Heart left ventricle (tissue), 16 donors: Measurements from ENCODE around the gene ABLIM1. TPM values are rescaled to one million over a fixed set of nuclear protein-coding genes. Genes with fewer than 3 reads are reported as not detected.

ENCODE experiments used
- ATAC-seq, 4 donors: fragments of 200-7000 bp; cut with Tn5 transposase; one replicate each; pipeline ENCODE4 v1.9.1; 2020 to 2022; ENCODE audit warnings: moderate library complexity in 4 of 4, mild to moderate bottlenecking in 3 of 4, moderate number of reproducible peaks in 1 of 4
- DNase-seq, 5 donors: peaks; one replicate each; pipeline ENCODE4 v3.0.0-alpha.2; 2020
- H3K27ac ChIP-seq, 12 donors: fragments of 200-600 bp; sonication (generic) in 4 of 12; one replicate each; pipeline versions ENCODE4 v1.5.0 to v1.8.0; 2016 to 2022; ENCODE audit warnings: mild to moderate bottlenecking in 2 of 12
- H3K27me3 ChIP-seq, 9 donors: fragments of 200-600 bp; sonication (generic) in 2 of 9; one replicate each; pipeline versions ENCODE4 v1.5.1 to v1.8.0; 2016 to 2022; ENCODE audit warnings: mild to moderate bottlenecking in 3 of 9
- H3K36me3 ChIP-seq, 9 donors: fragments of 200-600 bp; sonication (generic) in 2 of 9; one replicate each; pipeline versions ENCODE4 v1.5.0 to v1.8.0; 2018 to 2022; ENCODE audit warnings: mild to moderate bottlenecking in 2 of 9
- H3K4me1 ChIP-seq, 12 donors: fragments of 200-600 bp; sonication (generic) in 4 of 12; one replicate each; pipeline versions ENCODE4 v1.5.0 to v1.8.0; 2016 to 2022; ENCODE audit warnings: mild to moderate bottlenecking in 3 of 12
- H3K4me3 ChIP-seq, 12 donors: fragments of 200-600 bp; sonication (generic) in 4 of 12; one replicate each; pipeline versions ENCODE4 v1.5.0 to v1.8.0; 2017 to 2022; ENCODE audit warnings: mild to moderate bottlenecking in 9 of 12, moderate library complexity in 4 of 12
- H3K9me3 ChIP-seq, 12 donors: fragments of 200-600 bp; sonication (generic) in 4 of 12; one replicate each; pipeline versions ENCODE4 v1.5.0 to v1.8.0; 2016 to 2022; ENCODE audit warnings: mild to moderate bottlenecking in 1 of 12
- CTCF ChIP-seq, 12 donors: fragments of 200-600 bp; sonication (generic) in 4 of 12; IDR thresholded peaks; one replicate each; pipeline versions ENCODE4 v1.5.0 to v1.8.0; 2018 to 2022; ENCODE audit warnings: antibody characterized with exemption in 12 of 12, mild to moderate bottlenecking in 5 of 12
- POLR2A ChIP-seq, 2 donors: fragments of 450-650 bp; IDR thresholded peaks; one replicate each; pipeline ENCODE4 v1.6.1; 2017; ENCODE audit warnings: antibody characterized with exemption in 2 of 2, mild to moderate bottlenecking in 2 of 2, moderate library complexity in 2 of 2
- WGBS, 4 donors: extraction: QIAGEN DNeasy Blood & Tissue Kit in 2 of 4; methylation state at CpG; one replicate each; pipeline versions ENCODE4 v1.1.5 to v1.1.7; 2013 to 2018; 5-methylcytosine and 5-hydroxymethylcytosine counted together
- intact Hi-C, 10 donors: fragments of 100-400 bp; cut with DNase I; formaldehyde crosslinking; loops; one replicate each; pipeline versions ENCODE4 v1.11.1 to v1.14.2; 2022
- polyA plus RNA-seq, 2 donors: library from polyadenylated mRNA; stranded (reverse); fragments of 200-250 nt; gene quantifications; one replicate each; pipeline ENCODE4 v1.2.3, GENCODE V29; 2013
- total RNA-seq, 9 donors: library from RNA; depleted of rRNA in 2 of 9; stranded (reverse); fragments of >200 nt in 2 of 9; fragmentation: NEBNext Ultra II Directional in 3 of 9; extraction: Animal tissue kit (Norgen Biotek cat#: 25700) in 3 of 9; gene quantifications; one replicate each; pipeline versions ENCODE4 v1.1.0 to v1.2.4, GENCODE V29; 2016 to 2023
- donor health status: ischemic (EF 13 %, LVEDD 7.1; RV severe dilation, severe dysfunction).
- donor health status: healthy with polysubstance abuse.
- donor health status: DM: no; HTN: yes; CAD: no.
- donor health status: DM: no; HTN: no; CAD: no.
- donor health status: ischemic (EF 25% LVEDD 6.9; RV normal size, moderate dysfunction).
- donor health status: ischemic (EF 25% LVEDD 5.7; RV mildly dilated, moderate dysfunction).
- donor health status: healthy.
- donor health status: DM: yes; HTN: yes; CAD: no.
- donor health status: ischemic (EF 35%, LVEDD 5.7; RV mildly dilated, moderate dysfunction).
- donor health status: nonischemic (EF 11% LVEDD 7.7; RV severe dilation, severe dysfunction).
- donor health status: DM: yes; HTN: yes; CAD: no.
- donor health status: PGD.
- donor health status: ischemic (EF 29% LVEDD 5.4; RV normal size, mild dysfunction).
- donor health status: nonischemic (EF 23%, LVEDD 6.1; RV moderate dilation, normal function).

The ABLIM1 gene
- total and polyA plus RNA-seq, 11 donors, result 242 to 713 (median 561) TPM

- ATAC-seq (peak; percentile 26 to 46 (median 40)), DNase-seq (peak in 2 of 5 donors; percentile 51 to 61)
- Histone ChIP-seq H3K27ac (peak overlapping the region; percentile 77 to 94 (median 85)), H3K4me1 (peaks cover 8 to 81% (median 45%) of the 10 kb centered on the region in 12 donors), H3K4me3 (peak overlapping the region in 10 of 12 donors; percentile 16 to 61 (median 56)), H3K36me3 (no peaks in the 10 kb centered on the region), H3K9me3 (no peaks in the 10 kb centered on the region), H3K27me3 (no peaks in the 10 kb centered on the region)
- WGBS, 4 donors, result 21 to 34% (median 31%) methylated on average over 4 to 5 of the region's 5 CpGs
- intact Hi-C loops, result loop anchor here in 9 of 10 donors (2.0 to 10.0 kb wide), 6 partner anchors 44 to 131 kb away; no protein-coding TSS in a partner anchor
- TF ChIP-seq CTCF (IDR thresholded peaks at IDR 0.05), result no peak
- no peak for TF ChIP-seq POLR2A (IDR thresholded peaks at IDR 0.05)
Measured at GRCh38 chr10:114681542-114681941, 23.5 kb upstream of the ABLIM1 start.

GRCh38 chr10:114680543-114681117, 22.6 kb upstream of the ABLIM1 start:
- WGBS, 4 donors, result 53 to 66% (median 64%) methylated on average over 3 of the region's 3 CpGs
- H3K4me3 ChIP-seq, result no peak overlapping the region
- H3K27me3 ChIP-seq, result no peaks in the 10 kb centered on the region
- intact Hi-C loops, result loop anchor here in 9 of 10 donors (2.0 to 10.0 kb wide), 6 partner anchors 43 to 130 kb away; no protein-coding TSS in a partner anchor
- no peak for DNase-seq
- no peaks in the 10 kb centered on the region for H3K9me3 ChIP-seq
- TF ChIP-seq CTCF (IDR thresholded peaks at IDR 0.05) (no peak), POLR2A (IDR thresholded peaks at IDR 0.05) (no peak)
- H3K36me3 ChIP-seq, result peaks cover 0 to 3% (median 0%) of the 10 kb centered on the region in 9 donors
- peak overlapping the region; percentile 77 to 94 (median 85) for H3K27ac ChIP-seq
- no peak for ATAC-seq
- H3K4me1 ChIP-seq, result peaks cover 2 to 72% (median 36%) of the 10 kb centered on the region in 12 donors

GRCh38 chr10:114679552-114679951, 21.5 kb upstream of the ABLIM1 start:
- Histone ChIP-seq H3K36me3 (peaks cover 0 to 8% (median 0%) of the 10 kb centered on the region in 9 donors), H3K4me3 (no peak overlapping the region), H3K9me3 (no peaks in the 10 kb centered on the region), H3K4me1 (peaks cover 2 to 64% (median 29%) of the 10 kb centered on the region in 12 donors), H3K27ac (peak overlapping the region in 7 of 12 donors; percentile 9 to 90 (median 38)), H3K27me3 (no peaks in the 10 kb centered on the region)
- intact Hi-C loops, result no loop called here
- DNase-seq, result no peak
- 85 to 90% (median 88%) methylated on average over 5 of the region's 5 CpGs for WGBS, 4 donors
- no peak for TF ChIP-seq CTCF (IDR thresholded peaks at IDR 0.05)
- TF ChIP-seq POLR2A (IDR thresholded peaks at IDR 0.05), result no peak
- ATAC-seq, result no peak

GRCh38 chr10:114678820-114679219, 20.7 kb upstream of the ABLIM1 start:
- ATAC-seq (no peak), DNase-seq (no peak)
- intact Hi-C loops, result no loop called here
- H3K27me3 ChIP-seq, result no peaks in the 10 kb centered on the region
- peaks cover 2 to 59% (median 25%) of the 10 kb centered on the region in 12 donors for H3K4me1 ChIP-seq
- TF ChIP-seq CTCF (IDR thresholded peaks at IDR 0.05) (no peak), POLR2A (IDR thresholded peaks at IDR 0.05) (no peak)
- peaks cover 0 to 11% (median 0%) of the 10 kb centered on the region in 9 donors for H3K36me3 ChIP-seq
- 43 to 70% (median 57%) methylated on average over 2 of the region's 2 CpGs for WGBS, 4 donors
- H3K27ac ChIP-seq, result peak overlapping the region in 10 of 12 donors; percentile 9 to 56 (median 35)
- no peak overlapping the region for H3K4me3 ChIP-seq
- no peaks in the 10 kb centered on the region for H3K9me3 ChIP-seq
